ENCODE data around the gene SPAG4. TPM values are rescaled to one million over a fixed set of nuclear protein-coding genes. Genes with fewer than 3 reads are reported as not detected.

SPAG4 gene
- total and polyA plus RNA-seq, 2 experiments from 2014 or later, result 2.7 to 2.9 TPM

GRCh38 chr20:35599776-35600120 lies 15.9 kb upstream of the SPAG4 start:
- Mint-ChIP-seq H3K4me1 (peaks cover 13% of the 10 kb centered on the region), H3K9me3 (no peaks in the 10 kb centered on the region; the same call in 2 of the 3 replicates), H3K4me3 (no peak overlapping the region), H3K27ac (no peak overlapping the region), H3K27me3 (ENCODE audit: insufficient read depth, low read depth, poor library complexity) (peaks cover 50% of the 10 kb centered on the region), H3K36me3 (ENCODE audit: low read depth) (no peaks in the 10 kb centered on the region; the same call in 1 of the 3 replicates)
- peaks cover 48% of the 10 kb centered on the region for H3K27me3 ChIP-seq (ENCODE audit: insufficient read depth)
- no peaks in the 10 kb centered on the region for H3K79me2 ChIP-seq (replicated peaks; ENCODE audit: insufficient read depth)
- DNase-seq (ENCODE audit: low spot score) (no peak), ATAC-seq (no peak)
- H3K4me1 ChIP-seq (ENCODE audit: insufficient read depth), result peaks cover 4% of the 10 kb centered on the region
- no peaks in the 10 kb centered on the region for H3K36me3 ChIP-seq (ENCODE audit: insufficient read depth)
- no peak overlapping the region for H3K4me3 ChIP-seq
- H3K9me2 ChIP-seq (ENCODE audit: insufficient read depth), result no peaks in the 10 kb centered on the region
- H3F3A ChIP-seq (replicated peaks; ENCODE audit: low read depth), result no peaks in the 10 kb centered on the region
- TF ChIP-seq ZNF462 (CRISPR knock-in tag; IDR thresholded peaks at IDR 0.05) (no peak), STAT1 (IDR thresholded peaks at IDR 0.05; ENCODE audit: unreplicated experiment) (no peak)
- 0 out of 2 replicates have a peak overlapping the region, but pooled peaks have one; percentile 18 for H2AFZ ChIP-seq
- H3K27ac ChIP-seq (ENCODE audit: low read depth), result no peak overlapping the region
- H4K20me1 ChIP-seq (replicated peaks; ENCODE audit: insufficient read depth), result no peaks in the 10 kb centered on the region
- no peak overlapping the region for H3K4me2 ChIP-seq

- H3K9me2 ChIP-seq (ENCODE audit: insufficient read depth), result no peaks in the 10 kb centered on the region
- peaks cover 4% of the 10 kb centered on the region for H3K4me1 ChIP-seq (ENCODE audit: insufficient read depth)
- no peaks in the 10 kb centered on the region; the same call in 1 of the 3 replicates for H3K36me3 Mint-ChIP-seq (ENCODE audit: low read depth)
- peak overlapping the region; percentile 98 for H2AFZ ChIP-seq
- TF ChIP-seq ZNF462 (CRISPR knock-in tag; IDR thresholded peaks at IDR 0.05), result no peak
- TF ChIP-seq EZH2 (IDR thresholded peaks at IDR 0.05; ENCODE audit: low read depth, unreplicated experiment), result peak; percentile 34
- H3K4me3 Mint-ChIP-seq, result peak overlapping the region; percentile 80
- peak overlapping the region; percentile 80 for H3K4me3 ChIP-seq
- H3K36me3 ChIP-seq (ENCODE audit: insufficient read depth), result no peaks in the 10 kb centered on the region
- H3K9me3 Mint-ChIP-seq, result no peaks in the 10 kb centered on the region; the same call in 2 of the 3 replicates
- H3K4me1 Mint-ChIP-seq, result peaks cover 18% of the 10 kb centered on the region
- ATAC-seq (peak; percentile 10), DNase-seq (ENCODE audit: low spot score) (peak; percentile 65)
- no peak overlapping the region for H3K27ac ChIP-seq (ENCODE audit: low read depth)
- no peak overlapping the region for H3K27ac Mint-ChIP-seq
- H3K79me2 ChIP-seq (replicated peaks; ENCODE audit: insufficient read depth), result no peaks in the 10 kb centered on the region
- no peaks in the 10 kb centered on the region for H4K20me1 ChIP-seq (replicated peaks; ENCODE audit: insufficient read depth)
- H3K4me2 ChIP-seq, result peak overlapping the region; percentile 97
- peaks cover 50% of the 10 kb centered on the region for H3K27me3 Mint-ChIP-seq (ENCODE audit: insufficient read depth, low read depth, poor library complexity)
- H3F3A ChIP-seq (replicated peaks; ENCODE audit: low read depth), result no peaks in the 10 kb centered on the region
- peaks cover 48% of the 10 kb centered on the region for H3K27me3 ChIP-seq (ENCODE audit: insufficient read depth)
These were observed 15.2 kb upstream of the SPAG4 start for GRCh38 chr20:35600176-35600992.
